SK-N-SH (cell line): ENCODE measurements around the gene MPIG6B.

Experiments
- MXI1 ChIP-seq: IDR thresholded peaks from 2 replicates; pipeline ENCODE4 v1.6.1; 2012; ENCODE audit warnings: mild to moderate bottlenecking, low read depth, low read length, improper control_type of control experiment
- RXRA ChIP-seq: IDR thresholded peaks from 2 replicates; pipeline ENCODE4 v1.4.0; 2012; ENCODE audit warnings: low read depth, mild to moderate bottlenecking, borderline replicate concordance
- TF ChIP-seq, protein P1 (sequence below): fragments of 200-600 bp; sonication (generic); IDR thresholded peaks from 2 replicates; pipeline ENCODE4 v1.6.1; 2017; ENCODE audit warnings: antibody characterized with exemption, mild to moderate bottlenecking, moderate library complexity

DNA sequence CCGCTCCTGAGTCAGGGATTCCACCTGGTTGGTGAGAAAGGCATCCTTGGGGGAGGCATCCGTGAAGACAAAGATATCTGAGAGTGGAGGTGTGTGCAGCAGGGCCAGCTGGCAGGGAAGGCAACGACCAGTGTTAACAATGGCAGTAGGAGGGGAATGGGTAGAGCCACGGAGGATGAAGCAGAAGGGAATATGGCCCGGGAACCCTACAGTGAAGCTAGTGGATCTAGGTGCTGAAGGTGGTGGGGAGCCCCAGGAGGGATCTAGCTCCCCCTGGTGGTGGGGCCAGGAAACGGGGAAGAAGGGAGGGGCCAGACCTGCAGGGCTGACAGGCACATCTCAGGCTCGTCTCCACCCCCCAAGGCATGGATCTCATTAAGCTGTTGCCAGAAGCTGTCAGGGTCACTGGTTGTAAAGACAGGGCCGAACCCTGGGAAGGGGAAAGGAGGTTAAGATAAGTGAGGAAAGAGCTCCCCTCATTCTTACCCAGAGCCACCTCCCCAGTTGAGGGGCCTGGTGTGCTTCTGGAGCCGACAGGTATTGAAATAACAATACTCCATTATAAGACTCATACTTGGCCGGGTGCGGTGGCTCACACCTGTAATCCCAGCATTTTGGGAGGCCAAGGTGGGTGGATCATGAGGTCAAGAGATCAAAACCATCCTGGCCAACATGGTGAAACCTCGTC lies 46.7 kb downstream of the MPIG6B start:
- TF ChIP-seq MXI1 (no peak), RXRA (no peak)
- TF ChIP-seq, protein P1, sequence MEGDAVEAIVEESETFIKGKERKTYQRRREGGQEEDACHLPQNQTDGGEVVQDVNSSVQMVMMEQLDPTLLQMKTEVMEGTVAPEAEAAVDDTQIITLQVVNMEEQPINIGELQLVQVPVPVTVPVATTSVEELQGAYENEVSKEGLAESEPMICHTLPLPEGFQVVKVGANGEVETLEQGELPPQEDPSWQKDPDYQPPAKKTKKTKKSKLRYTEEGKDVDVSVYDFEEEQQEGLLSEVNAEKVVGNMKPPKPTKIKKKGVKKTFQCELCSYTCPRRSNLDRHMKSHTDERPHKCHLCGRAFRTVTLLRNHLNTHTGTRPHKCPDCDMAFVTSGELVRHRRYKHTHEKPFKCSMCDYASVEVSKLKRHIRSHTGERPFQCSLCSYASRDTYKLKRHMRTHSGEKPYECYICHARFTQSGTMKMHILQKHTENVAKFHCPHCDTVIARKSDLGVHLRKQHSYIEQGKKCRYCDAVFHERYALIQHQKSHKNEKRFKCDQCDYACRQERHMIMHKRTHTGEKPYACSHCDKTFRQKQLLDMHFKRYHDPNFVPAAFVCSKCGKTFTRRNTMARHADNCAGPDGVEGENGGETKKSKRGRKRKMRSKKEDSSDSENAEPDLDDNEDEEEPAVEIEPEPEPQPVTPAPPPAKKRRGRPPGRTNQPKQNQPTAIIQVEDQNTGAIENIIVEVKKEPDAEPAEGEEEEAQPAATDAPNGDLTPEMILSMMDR: peak; percentile 66
